Measurements from ENCODE around the gene SOX12. TPM values are rescaled to one million over a fixed set of nuclear protein-coding genes. Genes with fewer than 3 reads are reported as not detected.

SOX12 gene
- total and polyA plus RNA-seq, 10 donors = 3.2 to 12.5 (median 7.0) TPM

- WGBS, 5 donors = 0 to 1% (median 0%) methylated on average over 30 to 103 of the region's 103 CpGs
- H3K9me3 ChIP-seq = no peaks in the 10 kb centered on the region
- peak in 1 of 3 donors; percentile 22 for TF ChIP-seq POLR2AphosphoS5 (IDR thresholded peaks at IDR 0.05)
- TF ChIP-seq CTCF (IDR thresholded peaks at IDR 0.05 in 8 of 11, conservative IDR thresholded peaks at IDR 0.05 in 3 of 11) = no peak
- H3K4me1 ChIP-seq = peaks cover 13 to 69% (median 57%) of the 10 kb centered on the region in 6 donors
- peak overlapping the region; percentile 72 to 94 (median 80) for H3K4me3 ChIP-seq
- peak; percentile 94 for DNase-seq
- H3K27ac ChIP-seq = peak overlapping the region; percentile 90 to 98 (median 94)
- no peaks in the 10 kb centered on the region for H3K36me3 ChIP-seq
- intact Hi-C loops (cut with DNase I; ENCODE audit: low total_unique reads) = loop anchor here (5.0 kb wide), 2 partner anchors 39 to 119 kb away; no protein-coding TSS in a partner anchor
- H3K27me3 ChIP-seq (replicated peaks in 1 of 7) = peaks cover 0 to 14% (median 0%) of the 10 kb centered on the region in 7 donors
Measured at GRCh38 chr20:325889-326644, 715 bp downstream of the SOX12 start.

GRCh38 chr20:326645-327185 is 1.4 kb downstream of the SOX12 start:
- no peaks in the 10 kb centered on the region for H3K36me3 ChIP-seq

GRCh38 chr20:327186-328026 is 2.1 kb downstream of the SOX12 start:
- H3K4me1 ChIP-seq = peaks cover 13 to 69% (median 57%) of the 10 kb centered on the region in 6 donors
- H3K36me3 ChIP-seq = no peaks in the 10 kb centered on the region
- WGBS, 5 donors = 5 to 11% (median 7%) methylated on average over 25 to 47 of the region's 47 CpGs
- intact Hi-C loops (cut with DNase I; ENCODE audit: low total_unique reads) = loop anchor here (5.0 kb wide), 2 partner anchors 40 to 120 kb away; no protein-coding TSS in a partner anchor
- TF ChIP-seq CTCF (IDR thresholded peaks at IDR 0.05 in 8 of 11, conservative IDR thresholded peaks at IDR 0.05 in 3 of 11) = no peak
- TF ChIP-seq POLR2AphosphoS5 (IDR thresholded peaks at IDR 0.05) = peak; percentile 69 to 82 (median 81)
- TF ChIP-seq POLR2A (IDR thresholded peaks at IDR 0.05) = peak in 1 of 3 donors; percentile 30
- DNase-seq = peak; percentile 83
- peaks cover 0 to 14% (median 0%) of the 10 kb centered on the region in 7 donors for H3K27me3 ChIP-seq (replicated peaks in 1 of 7)
- H3K4me3 ChIP-seq = peak overlapping the region; percentile 72 to 94 (median 80)
- no peaks in the 10 kb centered on the region for H3K9me3 ChIP-seq
- peak overlapping the region; percentile 46 to 98 (median 94) for H3K27ac ChIP-seq

More at GRCh38 chr20:326645-327185, 1.4 kb downstream of the SOX12 start:
- peaks cover 0 to 14% (median 0%) of the 10 kb centered on the region in 7 donors for H3K27me3 ChIP-seq (replicated peaks in 1 of 7)
- H3K27ac ChIP-seq = peak overlapping the region; percentile 90 to 98 (median 94)
- H3K4me1 ChIP-seq = peaks cover 13 to 69% (median 57%) of the 10 kb centered on the region in 6 donors
- H3K9me3 ChIP-seq = no peaks in the 10 kb centered on the region
- intact Hi-C loops (cut with DNase I; ENCODE audit: low total_unique reads) = loop anchor here (5.0 kb wide), 2 partner anchors 39 to 119 kb away; no protein-coding TSS in a partner anchor
- peak overlapping the region; percentile 72 to 94 (median 80) for H3K4me3 ChIP-seq
- 1 to 2% (median 1%) methylated on average over 16 to 38 of the region's 38 CpGs for WGBS, 5 donors
- peak; percentile 92 for DNase-seq
- TF ChIP-seq CTCF (IDR thresholded peaks at IDR 0.05 in 8 of 11, conservative IDR thresholded peaks at IDR 0.05 in 3 of 11) = no peak
- no peak for TF ChIP-seq POLR2AphosphoS5 (IDR thresholded peaks at IDR 0.05)
- TF ChIP-seq POLR2A (IDR thresholded peaks at IDR 0.05) = no peak

Data from spleen (tissue), 11 donors.